ENCODE data around the gene SRRM3.
"Not testable (repeated sequence)": the region's sequence is repeated elsewhere in the genome, so short reads cannot be mapped to it uniquely, and the experiment has no call there.

Gene SRRM3

GRCh38 chr7:76211216-76211615 is 9.5 kb downstream of the SRRM3 start:
- TF ChIP-seq, protein P1, sequence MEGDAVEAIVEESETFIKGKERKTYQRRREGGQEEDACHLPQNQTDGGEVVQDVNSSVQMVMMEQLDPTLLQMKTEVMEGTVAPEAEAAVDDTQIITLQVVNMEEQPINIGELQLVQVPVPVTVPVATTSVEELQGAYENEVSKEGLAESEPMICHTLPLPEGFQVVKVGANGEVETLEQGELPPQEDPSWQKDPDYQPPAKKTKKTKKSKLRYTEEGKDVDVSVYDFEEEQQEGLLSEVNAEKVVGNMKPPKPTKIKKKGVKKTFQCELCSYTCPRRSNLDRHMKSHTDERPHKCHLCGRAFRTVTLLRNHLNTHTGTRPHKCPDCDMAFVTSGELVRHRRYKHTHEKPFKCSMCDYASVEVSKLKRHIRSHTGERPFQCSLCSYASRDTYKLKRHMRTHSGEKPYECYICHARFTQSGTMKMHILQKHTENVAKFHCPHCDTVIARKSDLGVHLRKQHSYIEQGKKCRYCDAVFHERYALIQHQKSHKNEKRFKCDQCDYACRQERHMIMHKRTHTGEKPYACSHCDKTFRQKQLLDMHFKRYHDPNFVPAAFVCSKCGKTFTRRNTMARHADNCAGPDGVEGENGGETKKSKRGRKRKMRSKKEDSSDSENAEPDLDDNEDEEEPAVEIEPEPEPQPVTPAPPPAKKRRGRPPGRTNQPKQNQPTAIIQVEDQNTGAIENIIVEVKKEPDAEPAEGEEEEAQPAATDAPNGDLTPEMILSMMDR (IDR thresholded peaks at IDR 0.05): no peak
- H3K27ac ChIP-seq: no peak overlapping the region
- DNase-seq (ENCODE audit: low spot score): no peak
- H3K4me3 ChIP-seq: no peak overlapping the region

- H3K4me3 ChIP-seq; DNase-seq (ENCODE audit: low spot score); H3K27ac ChIP-seq: not testable (repeated sequence)
These were observed 13.7 kb downstream of the SRRM3 start for GRCh38 chr7:76215349-76215748.

DNA sequence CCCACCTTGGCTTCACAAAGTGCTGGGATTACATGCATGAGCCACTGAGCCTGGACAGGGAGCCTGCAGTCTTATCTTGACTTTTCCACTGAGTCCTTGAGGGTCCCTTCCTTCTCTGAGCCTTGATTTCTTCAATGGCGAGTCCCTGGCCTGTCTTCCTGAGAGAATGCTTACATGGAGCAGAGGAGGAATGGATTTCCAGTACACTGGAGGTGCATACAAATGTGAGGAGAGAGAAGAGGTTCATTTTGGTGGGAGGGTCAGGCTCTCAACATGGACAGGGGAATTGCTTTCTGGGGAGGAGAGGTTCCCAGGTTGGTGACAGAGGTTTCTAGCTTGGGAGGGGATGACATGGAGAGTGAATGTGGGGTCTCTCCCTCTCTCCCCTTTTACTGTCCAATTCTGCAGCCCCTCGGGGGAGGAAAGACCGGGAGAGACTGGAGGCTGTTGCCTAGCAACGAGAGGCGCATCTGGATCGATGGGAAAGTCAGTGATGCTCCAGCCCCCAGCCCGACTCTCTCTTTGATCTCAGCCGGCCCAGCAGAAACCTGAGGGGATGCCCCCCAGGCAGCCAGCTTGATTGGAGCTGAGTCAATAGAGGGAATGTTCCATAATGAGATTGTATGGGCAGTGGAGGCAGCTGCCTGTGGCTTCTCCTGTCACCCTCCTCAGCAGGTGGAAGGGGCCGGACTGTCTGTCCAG is 14.8 kb downstream of the SRRM3 start:
- no peak overlapping the region for H3K4me3 ChIP-seq
- TF ChIP-seq, protein P1 (IDR thresholded peaks at IDR 0.05): no peak
- no peak overlapping the region for H3K27ac ChIP-seq
- DNase-seq (ENCODE audit: low spot score): no peak

- no peak overlapping the region for H3K4me3 ChIP-seq
- DNase-seq (ENCODE audit: low spot score): no peak
- no peak overlapping the region for H3K27ac ChIP-seq
- TF ChIP-seq, protein P1 (IDR thresholded peaks at IDR 0.05): no peak
These were observed 16.4 kb downstream of the SRRM3 start for GRCh38 chr7:76217942-76218566.

GRCh38 chr7:76220185-76221057 is 18.7 kb downstream of the SRRM3 start:
- no peak for DNase-seq (ENCODE audit: low spot score)
- TF ChIP-seq, protein P1 (IDR thresholded peaks at IDR 0.05): no peak

DNA sequence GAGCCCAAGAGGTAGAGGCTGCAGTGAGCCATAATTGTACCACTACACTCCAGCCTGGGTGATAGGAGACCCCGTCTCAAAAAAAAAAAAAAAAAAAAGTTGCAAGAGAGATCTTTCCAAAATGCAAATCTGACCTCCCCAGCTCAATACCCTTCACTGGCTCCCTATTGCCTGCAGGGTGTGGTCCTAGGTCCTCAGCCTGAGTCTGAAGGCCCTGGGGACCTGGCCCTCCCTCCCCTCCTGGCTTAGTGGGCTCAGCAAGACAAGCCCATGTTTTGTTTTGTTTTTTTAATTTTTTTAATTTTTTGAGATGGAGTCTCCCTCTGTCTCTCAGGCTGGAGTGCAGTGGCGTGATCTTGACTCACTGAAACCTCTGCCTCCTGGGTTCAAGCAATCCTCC is 20.6 kb downstream of the SRRM3 start:
- TF ChIP-seq, protein P1 (IDR thresholded peaks at IDR 0.05): no peak
- Histone ChIP-seq H3K27ac (no peak overlapping the region), H3K4me3 (no peak overlapping the region)
- DNase-seq (ENCODE audit: low spot score): no peak

More at GRCh38 chr7:76220185-76221057, 18.7 kb downstream of the SRRM3 start:
- Histone ChIP-seq H3K27ac (no peak overlapping the region), H3K4me3 (peak overlapping the region; percentile 15)

- TF ChIP-seq, protein P1 (IDR thresholded peaks at IDR 0.05): no peak
- no peak for DNase-seq (ENCODE audit: low spot score)
- no peak overlapping the region for H3K27ac ChIP-seq
- no peak overlapping the region for H3K4me3 ChIP-seq
These were observed 21.1 kb downstream of the SRRM3 start for GRCh38 chr7:76222839-76223238.
